Activated B cell treated with CpG ODN at 0.5 μM for 24 hours (primary cell): ENCODE measurements around the gene RBMS1. TPM values are rescaled to one million over a fixed set of nuclear protein-coding genes. Genes with fewer than 3 reads are reported as not detected.

Experiments
- ATAC-seq: fragments of 200-7000 bp; cut with Tn5 transposase; one replicate; pipeline ENCODE4 v1.10.0; 2021; ENCODE audit warnings: low read depth, mild to moderate bottlenecking, moderate library complexity
- CTCF ChIA-PET: fragments of 350-600 bp; sonication (Branson Sonifier 250); formaldehyde crosslinking; loops from one replicate; lab custom pipeline; 2021; ENCODE audit warnings: antibody characterized with exemption; lab: Charles Lee
- POLR2A ChIA-PET: fragments of 350-600 bp; sonication (Branson Sonifier 250); formaldehyde crosslinking; loops from one replicate; lab custom pipeline; 2021; ENCODE audit warnings: antibody characterized with exemption; lab: Charles Lee
- DNase-seq: peaks from one replicate; pipeline ENCODE4 v3.0.0; 2022
- H3K27ac Mint-ChIP-seq: one replicate; pipeline ENCODE4 v1.8.0; 2020; ENCODE audit warnings: mixed read lengths
- H3K27me3 Mint-ChIP-seq: one replicate; pipeline ENCODE4 v1.8.0; 2021; ENCODE audit warnings: mixed read lengths
- H3K36me3 Mint-ChIP-seq: one replicate; pipeline ENCODE4 v1.8.0; 2021; ENCODE audit warnings: low read depth, mixed read lengths
- H3K4me1 Mint-ChIP-seq: one replicate; pipeline ENCODE4 v1.8.0; 2021; ENCODE audit warnings: mixed read lengths
- H3K4me3 Mint-ChIP-seq: one replicate; pipeline ENCODE4 v1.8.0; 2020; ENCODE audit warnings: mild to moderate bottlenecking, mixed read lengths
- H3K9me3 Mint-ChIP-seq: one replicate; pipeline ENCODE4 v1.8.0; 2020; ENCODE audit warnings: mixed read lengths
- CTCF ChIP-seq: fragments of 200-600 bp; IDR thresholded peaks from one replicate; pipeline ENCODE4 v1.8.0; 2022; ENCODE audit warnings: antibody characterized with exemption, mild to moderate bottlenecking
- intact Hi-C: fragments of 100-400 bp; cut with micrococcal nuclease; formaldehyde crosslinking; loops from one replicate; pipeline ENCODE4 v1.15.1; 2024
- total RNA-seq: library from RNA; stranded (reverse); gene quantifications from 2 replicates; pipeline ENCODE4 v1.2.3, GENCODE V29; 2022

The RBMS1 gene
- total RNA-seq, 1 donor from 2014 or later, result 30.9 TPM

GRCh38 chr2:160349306-160349705, 144.3 kb downstream of the RBMS1 start:
- CTCF ChIA-PET, result no interaction called here
- DNase-seq (no peak), ATAC-seq (no peak)
- Mint-ChIP-seq H3K4me3 (no peak overlapping the region), H3K27ac (no peak overlapping the region), H3K36me3 (peaks cover 14% of the 10 kb centered on the region), H3K27me3 (no peaks in the 10 kb centered on the region), H3K9me3 (no peaks in the 10 kb centered on the region), H3K4me1 (peaks cover 18% of the 10 kb centered on the region)
- intact Hi-C loops, result no loop called here
- TF ChIP-seq CTCF, result no peak
- POLR2A ChIA-PET, result no interaction called here

- no peak overlapping the region for H3K27ac Mint-ChIP-seq
- H3K36me3 Mint-ChIP-seq, result peaks cover 18% of the 10 kb centered on the region
- ATAC-seq, result no peak
- POLR2A ChIA-PET, result no interaction called here
- H3K27me3 Mint-ChIP-seq, result no peaks in the 10 kb centered on the region
- TF ChIP-seq CTCF, result no peak
- CTCF ChIA-PET, result no interaction called here
- H3K4me1 Mint-ChIP-seq, result peaks cover 18% of the 10 kb centered on the region
- DNase-seq, result no peak
- intact Hi-C loops, result no loop called here
- no peaks in the 10 kb centered on the region for H3K9me3 Mint-ChIP-seq
- H3K4me3 Mint-ChIP-seq, result no peak overlapping the region
Observed at GRCh38 chr2:160347269-160347863, 146.2 kb downstream of the RBMS1 start.

DNA sequence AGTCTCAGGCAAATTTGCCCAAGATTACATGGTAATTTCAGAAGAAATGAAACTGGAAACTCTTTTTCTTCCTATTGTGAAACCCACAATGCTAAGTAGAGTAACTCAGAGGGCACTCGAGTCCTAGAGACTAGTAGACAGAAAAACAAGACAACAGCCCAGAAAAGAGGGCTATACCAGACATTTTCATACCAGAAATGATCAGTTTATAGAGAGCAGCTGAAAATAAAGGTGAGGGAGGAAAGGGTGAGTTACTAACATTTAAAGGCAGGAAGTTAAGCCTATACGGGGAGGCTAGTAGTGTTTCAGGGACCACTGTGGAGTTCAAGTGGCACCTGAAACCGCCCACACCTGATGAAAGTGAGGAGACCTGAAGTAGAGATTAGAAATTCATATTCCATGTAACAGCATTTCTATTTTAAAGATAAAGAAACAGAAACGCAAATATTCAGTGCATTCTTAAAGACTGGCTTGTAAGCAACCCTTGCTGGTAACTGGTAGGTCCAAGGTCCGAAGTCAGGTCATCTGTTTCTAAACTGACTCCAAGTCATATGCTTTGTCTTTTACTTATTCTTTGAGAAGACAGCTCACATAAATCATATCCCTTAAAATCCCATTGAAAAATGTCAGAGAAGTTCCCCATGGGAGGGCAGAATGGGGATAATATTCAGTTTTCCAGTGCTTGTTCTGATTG, 148.4 kb downstream of the RBMS1 start:
- no peaks in the 10 kb centered on the region for H3K9me3 Mint-ChIP-seq
- peaks cover 17% of the 10 kb centered on the region for H3K36me3 Mint-ChIP-seq
- H3K27me3 Mint-ChIP-seq, result no peaks in the 10 kb centered on the region
- no peak overlapping the region for H3K4me3 Mint-ChIP-seq
- H3K27ac Mint-ChIP-seq, result no peak overlapping the region
- peaks cover 18% of the 10 kb centered on the region for H3K4me1 Mint-ChIP-seq
- no peak for DNase-seq
- no peak for TF ChIP-seq CTCF
- no peak for ATAC-seq
- ChIA-PET CTCF (interaction anchor here (0.8 to 1.1 kb wide), 2 partner anchors 8 to 649 kb away, joined by 3 read pairs; no protein-coding TSS in a partner anchor), POLR2A (no interaction called here)
- intact Hi-C loops, result no loop called here

DNA sequence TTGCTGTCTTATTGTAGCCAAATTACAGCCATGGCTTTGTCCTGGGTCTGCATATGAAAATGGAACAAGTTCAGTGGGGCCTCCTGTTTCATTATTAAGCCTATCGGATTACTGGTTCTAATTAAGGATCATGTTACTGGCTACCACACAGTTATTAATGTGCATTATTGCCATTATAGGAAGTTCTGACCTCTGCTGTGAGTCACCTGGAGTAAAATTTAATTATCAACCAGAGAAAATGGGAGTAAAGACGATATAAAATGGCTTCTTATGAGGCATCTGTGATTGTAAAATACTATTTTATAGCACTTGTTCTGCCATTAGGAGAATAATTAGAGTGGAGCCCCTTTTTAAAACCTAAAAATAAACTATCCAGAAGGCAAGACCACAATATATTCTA, 150.2 kb downstream of the RBMS1 start:
- ChIA-PET CTCF (no interaction called here), POLR2A (no interaction called here)
- Mint-ChIP-seq H3K27me3 (no peaks in the 10 kb centered on the region), H3K9me3 (no peaks in the 10 kb centered on the region), H3K4me3 (no peak overlapping the region), H3K4me1 (peaks cover 22% of the 10 kb centered on the region), H3K27ac (no peak overlapping the region), H3K36me3 (peaks cover 10% of the 10 kb centered on the region)
- no peak for DNase-seq
- ATAC-seq, result no peak
- TF ChIP-seq CTCF, result no peak
- intact Hi-C loops, result no loop called here

DNA sequence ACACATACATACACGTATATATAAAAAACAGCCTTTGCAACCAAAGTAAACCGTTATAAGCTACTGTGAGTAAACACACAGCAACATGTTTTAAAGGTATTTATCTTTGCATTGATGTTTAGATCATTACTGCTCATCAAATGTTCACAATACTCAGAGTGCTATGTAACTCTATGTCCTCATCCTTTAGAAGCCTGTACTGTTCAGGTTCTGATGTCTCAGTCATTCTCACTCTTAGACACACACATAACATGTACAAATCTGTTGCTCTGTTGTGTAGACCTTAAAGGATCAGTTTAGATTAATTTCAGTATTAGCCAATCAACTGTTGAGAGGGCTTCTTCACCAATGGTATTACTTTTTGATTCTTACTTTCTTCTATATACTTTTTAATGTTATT, 153.9 kb downstream of the RBMS1 start:
- peaks cover 8% of the 10 kb centered on the region for H3K4me1 Mint-ChIP-seq
- POLR2A ChIA-PET, result no interaction called here
- H3K36me3 Mint-ChIP-seq, result peaks cover 8% of the 10 kb centered on the region
- H3K27me3 Mint-ChIP-seq, result no peaks in the 10 kb centered on the region
- no peak overlapping the region for H3K27ac Mint-ChIP-seq
- ATAC-seq (no peak), DNase-seq (no peak)
- TF ChIP-seq CTCF, result no peak
- intact Hi-C loops, result no loop called here
- H3K4me3 Mint-ChIP-seq, result no peak overlapping the region
- CTCF ChIA-PET, result no interaction called here
- H3K9me3 Mint-ChIP-seq, result no peaks in the 10 kb centered on the region
